ENCODE measurements around the gene HSPB3.
"Not testable (repeated sequence)": the region's sequence is repeated elsewhere in the genome, so short reads cannot be mapped to it uniquely, and the experiment has no call there.

The HSPB3 gene

GRCh38 chr5:54460181-54460919, 4.9 kb downstream of the HSPB3 start:
- H3K4me1 ChIP-seq (ENCODE audit: control insufficient read depth, insufficient read depth, low read length), result peaks cover 5% of the 10 kb centered on the region
- no peak overlapping the region for H3K4me3 ChIP-seq (ENCODE audit: low read length)
- H3K27me3 ChIP-seq (ENCODE audit: control insufficient read depth, insufficient read depth, low read length), result no peaks in the 10 kb centered on the region
- no peak overlapping the region for H3K9ac ChIP-seq (ENCODE audit: low read length)
- H3K9me3 ChIP-seq (ENCODE audit: control insufficient read depth, low read length), result no peaks in the 10 kb centered on the region
- no peaks in the 10 kb centered on the region for H3K36me3 ChIP-seq (ENCODE audit: control insufficient read depth, insufficient read depth, low read length)

- H3K4me1 ChIP-seq (ENCODE audit: control insufficient read depth, insufficient read depth, low read length), result peaks cover 1% of the 10 kb centered on the region
- H3K9me3 ChIP-seq (ENCODE audit: control insufficient read depth, low read length), result no peaks in the 10 kb centered on the region
- no peaks in the 10 kb centered on the region for H3K27me3 ChIP-seq (ENCODE audit: control insufficient read depth, insufficient read depth, low read length)
- H3K36me3 ChIP-seq (ENCODE audit: control insufficient read depth, insufficient read depth, low read length), result no peaks in the 10 kb centered on the region
- no peak overlapping the region for H3K4me3 ChIP-seq (ENCODE audit: low read length)
- H3K9ac ChIP-seq (ENCODE audit: low read length), result no peak overlapping the region
These were observed 6.8 kb downstream of the HSPB3 start for GRCh38 chr5:54462281-54462680.

DNA sequence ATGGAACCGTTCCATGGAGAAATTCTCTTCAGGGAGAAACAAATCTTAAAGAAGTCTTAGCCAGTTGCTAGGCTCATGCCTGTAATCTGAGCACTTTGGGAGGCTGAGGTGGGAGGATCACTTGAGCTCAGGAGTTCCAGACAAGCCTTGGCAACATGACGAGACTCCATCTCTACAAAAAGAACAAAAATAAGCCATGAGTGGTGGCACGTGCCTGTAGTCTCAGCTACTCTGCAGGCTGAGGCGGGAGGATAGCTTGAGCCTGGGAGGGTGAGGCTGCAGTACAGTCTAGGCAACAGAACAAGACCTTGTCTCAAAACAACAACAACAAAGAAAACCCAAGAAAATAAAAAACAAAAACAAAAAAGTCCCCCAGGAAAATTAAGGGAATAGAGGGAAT, 8.2 kb downstream of the HSPB3 start:
- no peaks in the 10 kb centered on the region for H3K36me3 ChIP-seq (ENCODE audit: control insufficient read depth, insufficient read depth, low read length)
- no peaks in the 10 kb centered on the region for H3K9me3 ChIP-seq (ENCODE audit: control insufficient read depth, low read length)
- H3K4me1 ChIP-seq (ENCODE audit: control insufficient read depth, insufficient read depth, low read length), result no peaks in the 10 kb centered on the region
- no peaks in the 10 kb centered on the region for H3K27me3 ChIP-seq (ENCODE audit: control insufficient read depth, insufficient read depth, low read length)
- no peak overlapping the region for H3K4me3 ChIP-seq (ENCODE audit: low read length)
- H3K9ac ChIP-seq (ENCODE audit: low read length), result no peak overlapping the region

DNA sequence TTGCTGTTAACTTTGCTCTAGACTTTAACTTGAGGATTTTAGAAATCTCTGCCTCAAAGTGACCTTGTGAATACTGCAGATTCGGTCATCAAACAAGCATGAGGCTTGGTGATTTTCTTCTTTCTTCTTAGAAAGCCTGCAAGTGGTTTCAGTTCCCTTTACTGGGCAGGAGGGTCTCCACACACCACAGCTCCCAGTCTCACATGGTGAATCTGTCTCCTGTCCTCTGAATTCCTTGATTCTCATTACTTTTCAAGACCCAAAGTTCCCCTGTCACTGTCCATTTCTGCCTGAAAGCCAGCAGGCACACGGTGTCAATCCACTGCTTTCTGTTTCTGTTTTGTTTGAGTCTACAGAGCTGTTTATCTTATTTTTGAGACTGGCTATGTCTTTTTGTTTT, 14.1 kb downstream of the HSPB3 start:
- no peak overlapping the region for H3K4me3 ChIP-seq (ENCODE audit: low read length)
- H3K9ac ChIP-seq (ENCODE audit: low read length), result no peak overlapping the region

DNA sequence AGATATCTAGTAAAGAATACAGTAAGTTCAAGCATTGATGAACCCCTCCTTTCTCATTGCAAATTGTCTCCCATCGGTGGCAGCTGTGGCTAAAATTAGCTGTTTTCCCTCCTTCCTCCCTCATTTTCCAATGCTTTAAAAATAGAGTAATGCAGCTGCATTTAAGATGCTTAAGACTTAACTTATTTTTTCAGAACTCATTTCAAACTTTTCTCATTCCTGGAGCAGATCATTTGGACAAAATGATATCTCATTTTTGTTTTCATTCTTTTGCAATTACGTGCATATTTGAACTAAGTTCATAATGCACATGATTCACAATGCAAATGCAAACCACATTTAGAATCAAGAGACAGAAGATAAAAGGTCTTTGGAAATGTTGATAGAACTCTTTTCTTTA, 14.6 kb downstream of the HSPB3 start:
- Histone ChIP-seq H3K27me3 (ENCODE audit: control insufficient read depth, insufficient read depth, low read length) (no peaks in the 10 kb centered on the region), H3K4me3 (ENCODE audit: low read length) (no peak overlapping the region), H3K9ac (ENCODE audit: low read length) (no peak overlapping the region), H3K9me3 (ENCODE audit: control insufficient read depth, low read length) (no peaks in the 10 kb centered on the region), H3K36me3 (ENCODE audit: control insufficient read depth, insufficient read depth, low read length) (no peaks in the 10 kb centered on the region), H3K4me1 (ENCODE audit: control insufficient read depth, insufficient read depth, low read length) (no peaks in the 10 kb centered on the region)

More for the DNA sequence above, 14.1 kb downstream of the HSPB3 start:
- Histone ChIP-seq H3K4me1 (ENCODE audit: control insufficient read depth, insufficient read depth, low read length) (no peaks in the 10 kb centered on the region), H3K27me3 (ENCODE audit: control insufficient read depth, insufficient read depth, low read length) (no peaks in the 10 kb centered on the region), H3K36me3 (ENCODE audit: control insufficient read depth, insufficient read depth, low read length) (no peaks in the 10 kb centered on the region), H3K9me3 (ENCODE audit: control insufficient read depth, low read length) (no peaks in the 10 kb centered on the region)

DNA sequence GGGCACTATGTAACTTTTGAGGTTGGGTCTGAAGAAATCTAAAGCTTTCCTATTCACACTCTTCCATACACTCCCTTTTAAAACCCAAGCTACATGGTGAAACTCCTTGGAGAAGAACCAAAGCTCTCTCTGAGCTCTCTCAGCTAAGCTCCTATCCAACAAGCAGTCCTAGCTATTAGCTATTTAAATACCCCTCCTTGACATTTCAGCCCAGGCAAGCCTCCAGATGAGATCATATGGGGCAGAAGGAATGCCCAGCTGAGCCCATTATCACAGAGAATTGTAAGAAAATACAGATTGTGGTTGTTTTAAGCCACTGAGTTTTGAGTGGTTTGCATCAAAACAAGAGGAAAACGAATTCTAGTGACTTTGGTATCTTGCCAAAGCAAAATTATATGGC, 15.2 kb downstream of the HSPB3 start:
- Histone ChIP-seq H3K9me3 (ENCODE audit: control insufficient read depth, low read length) (no peaks in the 10 kb centered on the region), H3K27me3 (ENCODE audit: control insufficient read depth, insufficient read depth, low read length) (no peaks in the 10 kb centered on the region), H3K4me3 (ENCODE audit: low read length) (no peak overlapping the region)

DNA sequence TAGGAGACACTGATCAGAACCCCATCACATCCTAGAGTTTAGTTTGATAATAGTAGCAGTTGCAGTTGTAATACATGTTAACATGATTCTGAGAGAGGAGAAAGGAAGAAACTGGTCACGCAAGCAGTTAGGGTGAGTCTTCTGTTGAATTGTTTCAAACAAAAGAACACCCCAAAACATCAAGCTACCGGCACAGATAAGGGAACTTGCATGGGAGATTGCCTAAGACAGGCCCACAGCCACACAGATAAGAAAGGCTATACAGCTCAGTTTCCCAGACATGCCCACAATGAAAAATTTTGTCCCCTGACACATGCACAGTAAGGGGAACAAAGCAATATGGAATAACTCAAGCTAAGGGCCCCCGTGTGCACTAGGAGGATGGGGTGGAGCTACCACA, 15.9 kb downstream of the HSPB3 start:
- H3K9ac ChIP-seq (ENCODE audit: low read length), result no peak overlapping the region
- H3K4me1 ChIP-seq (ENCODE audit: control insufficient read depth, insufficient read depth, low read length), result no peaks in the 10 kb centered on the region
- H3K36me3 ChIP-seq (ENCODE audit: control insufficient read depth, insufficient read depth, low read length), result no peaks in the 10 kb centered on the region
- H3K9me3 ChIP-seq (ENCODE audit: control insufficient read depth, low read length), result no peaks in the 10 kb centered on the region
- H3K4me3 ChIP-seq (ENCODE audit: low read length), result no peak overlapping the region
- H3K27me3 ChIP-seq (ENCODE audit: control insufficient read depth, insufficient read depth, low read length), result no peaks in the 10 kb centered on the region

More for the DNA sequence above, 15.2 kb downstream of the HSPB3 start:
- H3K9ac ChIP-seq (ENCODE audit: low read length), result no peak overlapping the region
- no peaks in the 10 kb centered on the region for H3K36me3 ChIP-seq (ENCODE audit: control insufficient read depth, insufficient read depth, low read length)
- no peaks in the 10 kb centered on the region for H3K4me1 ChIP-seq (ENCODE audit: control insufficient read depth, insufficient read depth, low read length)

GRCh38 chr5:54476682-54477081, 21.2 kb downstream of the HSPB3 start:
- Histone ChIP-seq H3K4me3 (ENCODE audit: low read length) (no peak overlapping the region), H3K4me1 (ENCODE audit: control insufficient read depth, insufficient read depth, low read length) (no peaks in the 10 kb centered on the region), H3K36me3 (ENCODE audit: control insufficient read depth, insufficient read depth, low read length) (no peaks in the 10 kb centered on the region), H3K27me3 (ENCODE audit: control insufficient read depth, insufficient read depth, low read length) (no peaks in the 10 kb centered on the region), H3K9ac (ENCODE audit: low read length) (no peak overlapping the region), H3K9me3 (ENCODE audit: control insufficient read depth, low read length) (no peaks in the 10 kb centered on the region)

GRCh38 chr5:54477941-54478478, 22.5 kb downstream of the HSPB3 start:
- H3K9ac ChIP-seq (ENCODE audit: low read length), result no peak overlapping the region
- H3K27me3 ChIP-seq (ENCODE audit: control insufficient read depth, insufficient read depth, low read length), result no peaks in the 10 kb centered on the region
- no peak overlapping the region for H3K4me3 ChIP-seq (ENCODE audit: low read length)
- no peaks in the 10 kb centered on the region for H3K36me3 ChIP-seq (ENCODE audit: control insufficient read depth, insufficient read depth, low read length)
- H3K4me1 ChIP-seq (ENCODE audit: control insufficient read depth, insufficient read depth, low read length), result no peaks in the 10 kb centered on the region
- no peaks in the 10 kb centered on the region for H3K9me3 ChIP-seq (ENCODE audit: control insufficient read depth, low read length)

GRCh38 chr5:54480296-54480695, 24.8 kb downstream of the HSPB3 start:
- no peaks in the 10 kb centered on the region for H3K4me1 ChIP-seq (ENCODE audit: control insufficient read depth, insufficient read depth, low read length)
- no peaks in the 10 kb centered on the region for H3K27me3 ChIP-seq (ENCODE audit: control insufficient read depth, insufficient read depth, low read length)
- H3K36me3 ChIP-seq (ENCODE audit: control insufficient read depth, insufficient read depth, low read length), result no peaks in the 10 kb centered on the region
- H3K9ac ChIP-seq (ENCODE audit: low read length), result no peak overlapping the region
- H3K9me3 ChIP-seq (ENCODE audit: control insufficient read depth, low read length), result no peaks in the 10 kb centered on the region
- H3K4me3 ChIP-seq (ENCODE audit: low read length), result no peak overlapping the region

DNA sequence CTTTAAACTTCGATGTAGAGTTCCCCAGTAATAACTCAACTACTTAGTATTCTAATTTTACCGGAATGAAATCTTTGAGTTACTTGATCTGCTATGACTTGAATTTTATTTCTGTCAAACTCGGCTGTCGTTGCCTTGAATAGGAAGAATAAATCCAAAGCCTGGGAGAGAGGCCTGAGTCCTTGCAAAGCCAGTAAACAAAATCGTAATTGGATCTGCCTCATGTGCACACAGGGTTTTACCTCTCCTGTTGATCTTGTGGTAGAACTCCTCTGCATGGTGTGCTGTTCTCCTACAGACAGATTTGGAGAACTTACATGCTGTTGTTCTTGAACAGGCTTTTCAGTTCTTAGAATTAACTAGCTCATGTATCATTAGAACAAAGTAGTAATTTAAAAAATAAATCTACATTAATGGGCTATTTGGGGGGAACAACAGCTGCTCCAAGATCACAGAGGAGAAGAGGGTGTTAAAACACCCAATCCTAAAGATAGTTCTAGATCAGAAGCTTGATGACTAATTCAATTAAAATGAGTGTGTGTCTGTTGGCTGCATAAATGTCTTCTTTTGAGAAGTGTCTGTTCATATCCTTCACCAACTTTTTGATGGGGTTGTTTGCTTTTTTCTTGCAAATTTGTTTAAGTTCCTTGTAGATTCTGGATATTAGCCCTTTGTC, 28.9 kb downstream of the HSPB3 start:
- Histone ChIP-seq H3K9me3 (ENCODE audit: control insufficient read depth, low read length) (no peaks in the 10 kb centered on the region), H3K9ac (ENCODE audit: low read length) (no peak overlapping the region), H3K4me3 (ENCODE audit: low read length) (no peak overlapping the region), H3K27me3 (ENCODE audit: control insufficient read depth, insufficient read depth, low read length) (no peaks in the 10 kb centered on the region), H3K4me1 (ENCODE audit: control insufficient read depth, insufficient read depth, low read length) (no peaks in the 10 kb centered on the region), H3K36me3 (ENCODE audit: control insufficient read depth, insufficient read depth, low read length) (no peaks in the 10 kb centered on the region)

DNA sequence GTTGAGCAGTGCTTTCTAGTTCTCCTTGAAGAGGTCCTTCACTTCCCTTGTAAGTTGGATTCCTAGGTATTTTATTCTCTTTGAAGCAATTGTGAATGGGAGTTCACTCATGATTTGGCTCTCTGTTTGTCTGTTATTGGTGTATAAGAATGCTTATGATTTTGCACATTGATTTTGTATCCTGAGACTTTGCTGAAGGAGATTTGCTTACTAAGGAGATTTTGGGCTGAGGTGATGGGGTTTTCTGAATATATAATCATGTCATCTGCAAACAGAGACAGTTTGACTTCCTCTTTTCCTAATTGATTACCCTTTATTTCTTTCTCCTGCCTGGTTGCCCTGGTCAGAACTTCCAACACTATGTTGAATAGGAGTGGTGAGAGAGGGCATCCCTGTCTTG, 30.2 kb downstream of the HSPB3 start:
- not testable (repeated sequence) for H3K27me3 ChIP-seq (ENCODE audit: control insufficient read depth, insufficient read depth, low read length); H3K9me3 ChIP-seq (ENCODE audit: control insufficient read depth, low read length); H3K9ac ChIP-seq (ENCODE audit: low read length); H3K36me3 ChIP-seq (ENCODE audit: control insufficient read depth, insufficient read depth, low read length); H3K4me1 ChIP-seq (ENCODE audit: control insufficient read depth, insufficient read depth, low read length); H3K4me3 ChIP-seq (ENCODE audit: low read length)
